ENCODE results near the gene LEKR1.

Gene LEKR1

DNA sequence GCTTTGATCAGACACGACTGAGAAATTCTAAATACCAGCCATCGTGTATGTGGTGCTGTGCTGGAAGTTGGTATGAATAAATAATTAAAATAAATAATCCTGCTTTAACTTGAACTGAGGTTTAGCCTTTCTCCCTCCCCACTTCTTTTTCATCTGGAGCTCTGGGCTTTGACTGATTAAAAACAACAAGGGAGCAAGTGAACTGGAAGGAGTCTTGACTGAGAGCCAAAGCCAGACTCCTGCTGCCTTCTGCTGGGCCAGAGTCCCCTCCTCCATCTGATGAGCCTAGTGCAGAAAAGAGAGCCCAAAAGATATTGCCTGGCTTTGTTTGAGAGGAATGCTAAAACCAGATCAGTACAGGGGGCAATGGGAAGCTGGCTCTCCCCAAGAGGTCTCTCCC is 237.8 kb downstream of the LEKR1 start:
- no peak for DNase-seq

DNA sequence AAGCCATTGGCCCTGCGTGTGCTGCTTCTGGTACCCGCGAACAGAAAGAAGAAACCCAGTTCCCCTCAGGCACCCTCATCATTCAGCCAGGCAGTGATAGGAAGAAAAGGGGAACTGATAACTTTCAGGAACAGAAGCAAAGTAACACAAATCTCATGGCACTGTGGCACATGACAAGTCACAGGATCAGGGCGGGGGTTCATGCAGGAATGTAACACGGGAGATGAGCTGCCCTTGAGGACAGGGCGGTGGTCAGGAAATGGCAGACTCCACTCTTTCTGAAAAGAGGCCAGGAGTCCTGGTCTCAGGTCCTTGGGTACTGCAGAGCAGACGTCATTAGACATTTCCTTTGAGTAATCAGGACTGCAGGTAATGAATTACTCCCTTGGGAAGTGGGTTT is 238.2 kb downstream of the LEKR1 start:
- DNase-seq, result no peak

DNA sequence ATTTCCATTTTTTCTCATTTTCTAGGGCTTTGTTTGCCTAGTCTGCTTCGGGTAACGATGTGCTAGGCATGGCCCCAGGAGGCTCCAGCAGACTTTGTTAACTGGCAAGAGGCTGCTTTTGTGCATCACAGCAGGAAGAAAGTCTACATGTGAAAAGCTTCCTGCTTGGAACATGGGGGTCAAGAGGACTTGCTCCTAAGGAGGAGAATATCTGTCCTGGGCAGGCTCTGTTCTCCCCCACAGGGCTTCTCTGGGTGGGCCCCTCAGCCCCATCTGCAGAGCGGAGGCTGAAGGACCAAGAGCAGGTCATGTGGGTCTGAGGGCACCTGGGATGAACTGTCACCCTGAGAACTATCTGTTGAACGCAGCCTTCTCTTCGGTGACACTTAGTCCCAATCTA is 239.0 kb downstream of the LEKR1 start:
- DNase-seq, result no peak

DNA sequence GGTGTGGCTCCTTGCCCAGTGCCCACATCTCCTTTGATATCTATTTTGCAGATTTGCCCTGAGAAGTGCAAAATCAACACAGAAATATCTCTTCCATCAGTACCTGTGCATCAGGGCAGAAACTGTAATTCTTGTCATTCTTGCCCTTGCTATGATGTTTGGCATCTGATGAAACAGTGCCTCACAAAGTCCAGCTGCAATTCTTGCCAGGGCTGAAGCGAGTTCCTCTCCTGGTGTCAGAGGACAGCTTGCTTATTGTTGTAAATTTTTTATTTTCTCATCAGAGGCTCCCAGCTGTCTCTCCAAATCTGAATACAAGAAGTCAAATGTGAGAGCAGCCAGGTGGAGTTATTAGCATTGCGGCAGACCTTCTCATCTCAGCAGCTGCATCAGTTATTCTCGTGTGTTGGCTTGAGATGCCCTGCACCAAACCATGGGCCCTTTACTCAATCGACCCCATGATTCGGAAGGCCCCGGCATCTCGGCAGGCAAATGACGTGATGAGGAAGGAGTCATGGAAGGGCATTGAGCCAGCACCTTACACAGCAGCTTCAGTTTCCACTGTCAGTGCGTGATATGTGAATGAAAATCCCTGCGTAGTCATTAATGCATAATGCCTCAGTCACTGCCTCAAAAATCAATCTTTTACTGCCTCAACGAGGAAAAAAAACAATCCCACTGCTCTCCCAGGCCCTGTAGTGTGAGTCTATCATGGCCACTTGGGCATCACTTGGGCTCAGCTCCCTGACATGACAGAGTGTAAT is 240.4 kb downstream of the LEKR1 start:
- no peak for DNase-seq

DNA sequence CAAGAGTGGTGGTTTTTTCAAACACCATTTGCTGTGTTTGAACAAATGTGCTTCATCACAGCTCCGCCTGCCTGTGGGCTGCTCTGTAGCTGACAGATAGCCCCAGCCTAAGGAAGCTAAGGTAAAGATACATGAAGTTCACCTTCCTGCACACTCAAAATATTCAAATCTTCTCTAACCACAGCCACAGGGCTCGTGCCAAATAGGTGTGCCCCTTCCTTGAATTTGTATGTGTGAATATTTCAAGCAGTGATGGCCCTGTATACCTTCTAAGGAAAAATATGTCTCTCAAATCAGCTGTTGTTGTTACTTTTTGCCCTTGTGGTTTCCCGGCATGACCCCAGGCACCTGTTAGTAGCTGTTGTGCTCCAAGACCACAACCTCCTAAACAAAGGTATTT is 241.0 kb downstream of the LEKR1 start:
- no peak for DNase-seq

DNA sequence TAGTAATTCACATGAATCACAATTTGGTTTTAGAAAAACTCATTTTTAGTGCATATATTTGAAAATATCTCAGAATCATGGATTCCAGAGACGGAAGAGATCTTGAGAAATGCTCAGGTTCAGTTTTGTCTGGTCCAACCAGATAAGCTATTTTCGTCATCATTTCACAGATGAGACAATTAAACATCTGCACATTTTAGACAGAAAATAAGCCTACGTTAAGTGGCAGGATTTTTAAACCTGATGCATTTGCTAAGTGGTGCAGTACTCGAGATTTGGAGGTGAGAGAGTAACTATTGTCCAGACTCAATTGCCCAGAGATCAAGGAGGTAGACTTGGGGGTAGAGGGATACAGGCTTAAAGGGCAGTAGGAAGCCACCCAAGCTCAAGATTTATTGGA is 243.3 kb downstream of the LEKR1 start:
- no peak for DNase-seq

DNA sequence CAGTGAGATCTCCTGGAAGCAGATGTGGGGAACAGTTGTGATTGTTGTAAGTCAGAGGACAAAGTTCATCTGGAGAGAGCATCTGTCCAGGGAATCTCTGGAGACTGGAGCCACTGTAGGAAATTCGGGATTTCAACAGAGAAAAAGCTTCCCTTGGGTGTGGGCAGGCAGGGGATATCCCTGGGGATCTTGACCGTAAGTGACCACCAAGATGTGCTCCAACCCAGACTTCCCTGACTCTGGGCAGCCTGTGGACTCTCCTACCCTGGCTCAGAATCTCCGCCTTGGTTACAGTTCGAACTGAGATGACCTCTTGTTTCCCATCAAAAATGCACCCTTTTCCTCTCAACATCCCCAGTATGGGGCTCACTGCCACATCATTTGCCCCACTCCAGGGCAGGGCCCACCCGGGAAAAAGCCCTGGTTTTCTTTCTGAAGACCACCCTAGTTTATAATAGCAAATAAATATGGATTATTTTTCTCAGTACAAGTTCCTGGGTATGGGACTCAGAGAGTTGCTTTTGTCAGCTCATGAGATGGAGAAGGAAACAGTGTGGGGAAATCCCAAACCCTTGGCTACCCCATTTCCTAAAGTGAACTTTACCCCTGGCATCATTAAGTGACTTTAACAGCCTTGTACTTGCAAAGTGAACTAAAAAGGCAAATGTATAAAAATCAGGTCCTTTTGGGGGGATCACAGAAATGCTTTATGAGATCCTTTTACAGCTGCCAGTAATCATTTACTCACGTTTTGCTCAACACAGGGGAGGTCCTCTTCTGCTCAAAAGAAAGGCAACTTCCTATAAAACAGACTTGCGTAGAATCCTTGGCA is 243.9 kb downstream of the LEKR1 start:
- no peak for DNase-seq

DNA sequence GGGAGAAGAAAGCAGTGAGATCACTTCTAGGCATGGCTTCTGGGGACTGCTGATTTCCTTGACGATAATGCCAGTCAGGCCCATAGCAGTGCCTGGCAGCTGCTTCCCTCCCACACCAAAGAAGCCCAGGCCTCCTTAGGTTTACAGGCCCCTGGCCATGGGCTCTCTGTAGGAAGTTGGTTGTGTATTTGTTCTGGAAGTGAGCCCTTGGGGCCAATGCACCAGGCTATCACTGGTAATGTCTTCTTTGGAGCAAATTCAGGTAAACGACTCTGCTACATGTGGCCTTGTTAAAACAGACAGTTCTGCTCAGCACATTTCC is 244.5 kb downstream of the LEKR1 start:
- no peak for DNase-seq

DNA sequence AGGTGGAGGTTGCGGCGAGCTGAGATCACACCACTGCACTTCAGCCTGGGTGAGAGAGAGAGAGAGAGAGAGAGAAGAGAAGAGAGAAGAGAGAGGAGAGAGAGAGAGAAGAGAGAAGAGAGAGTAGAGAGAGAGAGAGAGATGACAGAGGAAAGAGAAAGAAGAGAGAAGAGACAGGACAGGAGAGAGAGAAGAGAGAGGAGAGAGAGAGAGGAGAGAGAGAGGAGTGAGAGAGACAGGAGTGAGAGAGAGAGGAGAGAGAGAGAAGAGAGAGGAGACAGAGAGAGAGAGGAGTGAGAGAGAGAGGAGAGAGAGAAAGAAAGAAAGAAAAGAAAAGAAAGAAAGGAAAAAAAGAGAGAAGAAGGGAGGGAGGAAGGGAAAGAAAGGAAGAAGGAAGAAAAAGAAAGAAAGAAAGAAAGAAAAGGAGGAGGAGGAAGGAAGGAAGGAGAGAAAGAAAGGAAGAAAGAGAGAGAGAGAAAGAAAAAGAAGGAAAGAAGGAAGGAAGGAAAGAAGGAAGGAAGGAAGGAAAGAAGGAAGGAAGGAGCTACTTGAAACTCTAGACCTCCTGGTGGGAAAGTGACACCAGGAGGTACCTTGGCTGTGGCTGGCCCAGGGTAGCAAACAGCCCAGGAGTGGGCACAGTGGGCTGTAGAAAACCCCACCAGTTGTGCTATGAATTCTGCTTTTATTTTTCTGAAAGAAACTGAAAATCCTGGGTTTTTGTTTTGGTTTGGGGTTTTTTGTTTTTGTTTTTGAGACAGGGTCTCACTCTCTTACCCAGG is 245.8 kb downstream of the LEKR1 start:
- no peak for DNase-seq

DNA sequence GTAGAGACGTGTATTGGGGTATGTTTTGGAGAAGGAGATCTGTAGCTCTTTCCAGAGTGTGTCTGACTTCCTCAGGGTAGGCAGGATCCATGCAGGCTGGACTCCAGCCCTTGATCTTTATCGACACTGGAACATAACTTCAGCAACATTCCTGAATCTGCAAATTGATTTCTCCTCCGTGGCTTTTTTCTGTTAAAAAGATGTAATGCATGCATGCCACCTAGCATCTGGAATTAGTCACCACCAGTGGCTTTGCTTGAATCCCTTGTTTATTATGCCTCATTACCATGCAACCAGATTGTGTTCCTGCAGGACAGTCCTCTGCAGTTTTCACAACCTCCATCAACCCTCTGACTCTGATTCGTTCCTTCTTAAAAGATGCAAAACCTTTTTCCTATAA is 247.7 kb downstream of the LEKR1 start:
- DNase-seq, result no peak

DNA sequence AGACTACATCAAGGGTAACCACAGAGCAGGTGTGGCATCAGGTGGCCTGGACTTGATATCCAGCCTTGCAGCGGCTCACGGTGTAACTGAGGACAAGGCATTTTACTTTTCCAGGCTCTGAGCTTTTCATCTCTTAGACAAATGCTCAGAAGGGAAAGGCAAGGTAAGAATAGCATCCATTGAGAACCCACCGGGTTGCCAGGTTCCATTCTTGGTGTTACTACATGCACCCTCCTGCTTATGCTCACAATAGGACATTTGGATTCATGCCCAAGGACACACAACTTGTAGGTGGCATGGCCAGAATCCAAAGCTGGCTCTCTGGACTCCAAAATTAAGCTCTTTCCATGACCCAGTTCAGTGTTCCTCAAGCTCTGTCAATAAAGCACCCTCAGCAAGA is 248.3 kb downstream of the LEKR1 start:
- DNase-seq, result no peak

DNA sequence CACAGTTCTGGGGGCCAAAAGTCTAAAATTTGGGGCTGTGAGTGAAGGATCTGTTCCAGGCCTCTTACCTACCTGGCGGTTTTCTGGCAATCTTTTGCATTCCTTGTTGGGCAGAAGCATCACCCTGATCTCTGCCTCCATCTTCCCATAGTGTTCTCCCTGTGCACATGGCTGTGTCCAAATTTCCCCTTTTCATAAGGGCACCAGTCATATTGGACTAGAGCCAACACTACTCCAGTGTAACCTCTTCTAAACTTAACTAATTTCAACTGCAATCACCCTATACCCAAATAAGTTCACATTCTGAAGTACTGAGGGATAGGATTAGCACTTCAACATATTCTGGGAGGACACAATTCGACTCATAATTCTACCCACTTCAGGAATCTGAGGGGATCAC is 248.8 kb downstream of the LEKR1 start:
- DNase-seq, result no peak

DNA sequence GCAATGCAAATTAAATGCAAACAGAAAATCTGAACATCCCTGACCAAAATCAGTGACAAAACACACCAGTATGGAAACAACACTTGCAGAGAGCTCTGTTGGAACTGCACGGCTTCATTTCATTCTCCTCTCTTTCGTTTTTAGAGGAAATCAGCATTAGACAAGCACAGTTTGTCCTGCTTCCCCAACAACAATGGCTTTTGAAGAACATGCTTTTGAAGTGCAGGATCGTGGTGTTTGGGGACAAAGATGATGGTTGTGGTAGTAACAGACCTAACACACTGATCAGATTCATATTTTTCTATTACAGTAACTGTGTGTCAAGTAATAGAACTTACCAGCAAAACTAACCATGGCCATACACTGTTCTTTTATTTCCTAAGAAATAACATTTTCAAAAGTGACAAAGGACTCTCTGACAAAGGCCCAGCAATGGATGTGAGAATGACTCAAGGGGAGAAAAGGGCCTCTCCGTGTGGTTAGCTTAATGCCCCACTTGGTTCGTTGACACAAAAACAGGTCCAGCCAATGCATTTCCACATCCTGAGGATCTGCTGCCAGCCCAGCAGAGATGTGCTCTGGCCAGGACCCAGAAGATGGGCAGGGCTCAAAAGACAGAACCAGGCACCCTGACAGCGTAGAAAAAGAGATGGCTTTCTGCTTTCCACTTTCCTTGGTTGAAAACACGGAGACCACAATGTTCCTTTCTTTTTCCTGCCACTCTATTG is 249.7 kb downstream of the LEKR1 start:
- DNase-seq, result no peak

DNA sequence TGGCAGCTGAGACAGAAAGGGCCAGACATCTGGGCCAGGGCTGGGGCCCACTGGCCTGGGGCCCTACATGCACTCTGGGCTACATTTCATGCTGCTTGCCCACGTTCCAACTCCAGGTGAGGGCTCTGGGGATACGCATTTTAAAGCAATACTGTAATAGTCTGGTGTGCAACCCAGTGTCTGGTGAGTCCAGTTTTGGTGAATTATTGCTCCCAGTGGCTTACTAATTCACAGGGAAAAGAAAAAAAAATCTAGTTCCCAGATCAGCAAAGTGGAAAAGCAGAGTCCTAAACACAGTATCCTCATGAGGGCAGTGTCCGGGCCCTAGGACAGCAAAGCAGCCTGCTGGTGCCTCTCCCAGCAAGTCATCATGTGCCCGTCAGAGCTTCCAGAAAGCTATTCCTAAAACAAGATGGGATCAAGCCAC is 251.4 kb downstream of the LEKR1 start:
- DNase-seq, result no peak

DNA sequence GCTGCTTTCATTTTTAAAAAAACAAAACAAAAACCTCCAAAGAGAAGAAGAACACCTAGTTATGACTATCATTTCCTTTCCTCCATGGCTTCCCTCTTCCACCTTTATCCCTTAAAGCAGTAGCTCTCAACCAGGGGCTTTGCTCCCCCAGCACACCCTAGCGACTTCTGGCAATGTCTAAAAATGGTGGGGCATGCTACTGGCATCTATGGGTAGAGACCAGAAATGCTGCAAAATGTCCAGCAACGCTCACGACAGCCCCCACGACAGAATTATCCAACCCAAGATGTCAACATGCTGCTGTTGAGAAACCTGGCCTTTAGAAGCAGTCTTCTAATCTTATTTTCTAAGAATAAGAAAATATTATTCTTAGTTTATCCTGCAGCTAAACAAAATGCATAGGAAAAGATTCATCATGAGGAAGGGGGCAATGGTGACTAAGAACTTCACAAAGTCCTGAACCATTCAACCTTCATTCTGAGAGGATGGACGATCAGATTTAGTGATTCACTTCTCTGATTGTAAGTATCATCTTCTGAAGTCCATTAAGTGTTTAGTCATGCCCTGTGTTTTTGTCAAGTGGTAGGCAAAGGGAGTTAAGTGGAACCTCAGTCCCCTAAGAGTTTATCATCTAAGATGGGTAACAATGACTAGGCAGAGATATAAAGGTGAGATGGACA is 252.1 kb downstream of the LEKR1 start:
- DNase-seq, result no peak

DNA sequence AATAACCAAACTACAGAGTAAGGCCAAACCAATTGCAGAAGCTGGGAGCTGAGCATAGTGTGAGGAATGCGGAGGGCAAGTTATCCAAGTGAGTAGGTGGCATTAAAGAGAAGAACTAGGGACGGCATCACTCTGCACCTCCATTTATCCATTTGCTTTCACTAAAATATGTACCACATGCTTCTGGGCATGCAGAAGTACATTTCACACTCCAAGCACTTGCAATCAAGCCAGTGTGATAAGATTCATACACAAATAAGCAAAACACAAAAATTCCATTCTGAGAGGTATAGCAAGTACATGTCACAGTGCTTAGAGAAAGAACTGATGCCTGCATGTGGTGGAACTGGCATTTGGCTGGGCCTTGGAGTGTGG is 252.6 kb downstream of the LEKR1 start:
- no peak for DNase-seq

DNA sequence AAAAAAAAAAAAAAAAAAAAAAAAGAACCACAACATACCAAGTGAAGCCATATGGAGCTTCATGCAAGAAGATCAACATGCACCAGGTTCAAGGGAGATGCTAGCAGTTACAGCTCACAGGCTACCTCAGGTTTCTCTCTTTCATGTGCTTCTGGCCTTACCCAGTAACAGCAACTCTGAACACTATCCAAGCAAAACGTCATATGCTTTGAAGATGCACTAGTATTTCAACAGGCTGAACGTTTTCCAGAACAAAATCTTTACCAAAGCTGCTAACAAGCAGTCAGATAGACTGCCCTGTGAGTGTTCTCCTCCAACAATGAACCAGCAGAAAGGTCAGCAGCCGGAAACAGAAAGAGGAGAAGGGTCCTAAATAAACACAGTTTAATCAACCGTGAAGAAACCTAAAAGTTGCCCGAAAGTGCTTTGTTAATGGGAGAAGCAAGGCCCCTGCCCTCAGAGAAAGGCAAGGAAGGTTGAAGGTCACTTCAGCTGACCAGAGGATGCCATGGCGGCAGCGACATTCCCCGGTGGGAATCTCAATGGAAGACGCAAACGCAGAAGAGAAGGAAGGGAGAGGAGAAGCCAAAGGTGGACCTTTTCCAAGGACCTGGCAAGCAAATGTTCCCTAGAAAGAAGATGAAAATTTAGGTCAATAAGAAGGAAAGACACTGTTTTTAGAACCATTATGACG is 253.7 kb downstream of the LEKR1 start:
- no peak for DNase-seq

DNA sequence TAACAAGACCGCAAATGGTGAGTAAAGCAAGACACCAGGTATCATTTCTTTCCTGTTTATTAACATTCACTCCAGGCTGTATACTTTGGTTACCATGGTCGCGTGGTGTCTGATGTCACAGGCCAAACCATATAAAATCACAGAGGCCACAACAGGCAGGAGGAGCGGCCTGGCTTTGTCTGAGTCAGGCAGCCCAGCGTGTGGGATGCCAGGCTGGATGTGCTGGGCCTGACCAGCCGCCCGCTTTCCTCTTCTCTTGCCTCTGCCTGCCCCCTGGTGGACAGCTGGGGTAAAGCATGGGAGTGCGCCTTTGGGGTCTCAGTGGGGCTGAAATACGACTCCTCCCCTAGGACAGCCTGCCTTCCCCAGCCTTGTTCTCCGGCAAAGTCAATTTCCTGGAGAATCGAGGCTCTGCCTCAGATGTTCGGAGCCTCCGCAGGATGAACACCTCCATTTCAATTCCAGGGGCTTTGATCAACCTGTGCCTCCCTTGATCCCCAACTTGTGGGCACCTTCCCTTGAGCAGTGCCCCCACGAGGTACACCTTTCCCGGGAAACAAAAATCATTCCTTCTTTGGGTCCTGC is 255.6 kb downstream of the LEKR1 start:
- peak; percentile 81 to 83 for DNase-seq

DNA sequence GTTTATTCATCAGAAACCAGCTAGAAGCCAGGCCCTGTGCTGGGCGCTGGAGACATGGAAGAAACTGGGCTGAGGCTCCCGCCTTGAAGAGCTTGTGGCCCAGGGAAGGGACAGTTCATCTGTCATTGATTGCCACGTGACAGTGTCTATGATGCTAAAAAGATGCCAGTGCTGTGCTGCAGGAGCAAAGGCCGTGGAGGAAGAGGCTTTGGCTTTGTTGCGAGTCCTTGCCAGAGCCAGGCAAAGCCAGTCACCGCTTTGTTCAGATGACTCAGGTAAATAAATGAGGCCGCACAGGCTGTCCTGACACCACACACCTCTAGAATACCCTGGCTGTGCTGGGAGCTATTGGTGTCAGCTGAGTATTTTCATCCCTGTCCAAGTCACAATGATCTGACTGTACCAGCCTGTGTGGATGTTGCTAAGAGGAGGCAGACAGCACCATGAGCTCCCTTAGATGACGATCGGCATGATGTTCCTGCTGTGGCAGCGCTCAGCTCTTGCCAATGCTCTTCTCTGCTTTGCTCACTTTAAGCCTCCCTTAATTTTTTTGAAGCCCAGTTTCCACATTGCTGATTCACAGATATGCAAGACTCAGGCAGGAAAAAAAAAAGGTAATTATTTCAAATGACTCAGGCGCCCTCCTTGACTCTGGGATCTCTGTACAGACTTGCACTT is 256.3 kb downstream of the LEKR1 start:
- no peak for DNase-seq

DNA sequence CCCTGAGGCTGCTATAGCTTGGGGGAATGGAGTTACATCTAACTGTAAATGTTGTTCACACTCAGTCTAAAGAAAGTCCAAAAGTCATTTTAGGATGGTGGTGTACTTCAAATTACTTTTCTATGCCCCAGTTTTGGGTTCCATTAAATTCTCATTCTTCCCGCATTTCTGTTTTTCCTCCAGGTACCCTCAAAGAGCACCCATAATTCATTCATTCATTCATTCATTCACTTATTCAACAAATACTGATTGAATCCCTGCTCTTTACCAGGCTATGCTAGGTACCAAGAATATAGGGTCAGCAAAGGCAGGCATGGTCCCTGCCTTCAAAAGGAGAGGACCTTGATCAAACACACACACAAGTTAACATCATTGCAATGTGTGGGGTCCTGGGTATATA is 257.7 kb downstream of the LEKR1 start:
- no peak for DNase-seq

All from activated CD4-positive, alpha-beta T cell treated with anti-CD3 and anti-CD28 coated beads, Interleukin-2, amount 50 U/mL, for 4 hours (primary cell).